NCI-H2081 (cell line): ENCODE data around the gene SP110.
"Not testable (repeated sequence)": the region's sequence is repeated elsewhere in the genome, so short reads cannot be mapped to it uniquely, and the experiment has no call there.

Experiments
- DNase-seq, 2 experiments: peaks; one replicate each; lab custom pipeline; 2025; lab: John Stamatoyannopoulos, UW

Gene SP110

GRCh38 chr2:230219419-230220331, at the start of gene SP110:
TSS of gene SP110 (minus strand) at chr2:230219984. CDS start at chr2:230216927, 3,057 bp downstream.
- peak in 1 of 2 experiments; percentile 7 for DNase-seq

DNA sequence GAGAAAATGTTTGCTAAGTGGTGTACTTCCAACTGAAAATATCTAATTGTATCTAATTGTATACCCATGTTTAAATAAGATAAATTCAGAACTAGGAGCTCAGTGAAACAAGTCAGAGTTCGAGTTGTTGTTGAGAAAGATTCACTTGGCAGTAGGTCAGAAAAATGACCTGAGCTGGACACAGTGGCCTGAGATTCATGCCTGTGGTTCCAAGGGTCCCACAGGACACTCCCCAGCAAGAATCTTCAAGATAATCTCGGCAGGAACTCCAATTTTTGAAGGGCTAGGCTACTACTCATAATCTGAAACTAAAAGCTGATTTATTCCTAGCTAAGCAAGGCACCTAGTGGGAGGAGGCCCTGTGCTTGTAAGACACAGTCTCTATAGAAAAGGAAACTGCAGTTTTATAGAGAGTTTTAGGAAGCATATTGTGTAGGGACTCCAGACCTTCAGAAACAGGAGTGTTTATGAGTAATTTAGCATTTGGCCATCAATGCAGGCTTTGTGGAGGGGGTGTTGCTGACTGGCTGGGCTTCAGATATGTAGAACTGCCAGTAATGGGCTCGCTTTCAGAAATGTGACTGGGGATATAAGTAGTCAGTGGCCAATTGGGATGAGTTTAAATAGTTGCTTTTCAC, 48.9 kb upstream of the SP110 start:
- DNase-seq: no peak

DNA sequence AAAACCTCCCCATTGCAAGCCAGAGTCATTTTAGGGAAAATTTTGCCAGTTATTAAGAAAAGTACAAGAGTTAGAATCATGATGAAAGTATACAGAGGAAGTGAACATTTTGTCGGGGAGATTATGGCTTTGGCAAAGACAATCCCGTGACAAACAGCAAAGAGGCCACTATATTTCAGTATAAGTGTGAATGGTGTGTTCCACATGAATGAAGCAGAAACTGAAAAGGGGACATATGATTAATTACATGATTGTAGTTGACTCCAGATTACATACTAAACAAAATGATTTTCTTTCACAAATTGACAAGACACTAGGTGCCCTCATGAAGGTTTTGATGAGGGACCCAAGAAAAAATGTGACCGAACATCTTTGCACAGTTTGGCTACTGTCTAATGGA, 47.8 kb upstream of the SP110 start:
- no peak for DNase-seq

DNA sequence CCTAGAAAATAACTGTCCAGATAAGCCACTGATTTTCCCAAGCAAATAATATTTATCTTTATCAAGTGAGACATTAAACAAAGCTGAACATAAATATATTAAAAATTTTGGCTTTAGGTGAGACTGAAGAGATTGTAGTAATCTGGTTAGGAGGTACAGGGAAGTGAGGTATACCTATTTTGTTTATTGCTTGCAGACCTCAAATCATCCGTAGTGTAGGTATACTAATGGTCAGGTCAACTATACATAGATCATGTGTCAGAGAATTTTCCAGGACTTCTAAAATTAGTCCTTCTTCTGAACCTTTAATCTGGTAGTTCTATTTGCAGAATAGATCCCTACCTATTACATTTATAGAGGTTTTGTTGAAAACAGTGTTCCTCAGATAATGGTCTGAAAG, 47.3 kb upstream of the SP110 start:
- DNase-seq: no peak

DNA sequence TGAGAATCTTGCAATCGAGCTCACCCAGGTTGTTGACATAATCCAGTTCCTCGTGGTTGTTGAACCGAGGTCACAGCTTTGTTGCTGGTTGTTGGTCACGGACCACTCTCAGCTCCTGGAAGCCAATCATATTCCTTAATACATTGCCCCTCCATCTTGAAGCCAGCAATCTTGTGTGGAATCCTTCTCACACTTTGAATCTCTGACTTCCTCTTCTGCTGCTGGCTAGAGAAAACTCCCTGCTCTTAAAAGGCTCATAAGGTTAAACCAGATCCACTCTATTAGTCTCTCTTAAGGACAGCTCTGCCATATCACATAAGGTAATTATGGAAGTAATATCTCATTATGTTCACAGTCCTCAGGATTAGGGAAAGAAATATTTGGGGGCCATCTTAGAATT, 46.9 kb upstream of the SP110 start:
- DNase-seq: no peak

- DNase-seq: not testable (repeated sequence)
Measured at GRCh38 chr2:230264945-230265344, 45.2 kb upstream of the SP110 start.

- DNase-seq: no peak
Measured at GRCh38 chr2:230262246-230262645, 42.5 kb upstream of the SP110 start.

GRCh38 chr2:230258483-230258882, 38.7 kb upstream of the SP110 start:
- DNase-seq: no peak

- no peak for DNase-seq
Measured at GRCh38 chr2:230256733-230257332, 37.0 kb upstream of the SP110 start.

- no peak for DNase-seq
Measured at GRCh38 chr2:230254152-230254881, 34.5 kb upstream of the SP110 start.

DNA sequence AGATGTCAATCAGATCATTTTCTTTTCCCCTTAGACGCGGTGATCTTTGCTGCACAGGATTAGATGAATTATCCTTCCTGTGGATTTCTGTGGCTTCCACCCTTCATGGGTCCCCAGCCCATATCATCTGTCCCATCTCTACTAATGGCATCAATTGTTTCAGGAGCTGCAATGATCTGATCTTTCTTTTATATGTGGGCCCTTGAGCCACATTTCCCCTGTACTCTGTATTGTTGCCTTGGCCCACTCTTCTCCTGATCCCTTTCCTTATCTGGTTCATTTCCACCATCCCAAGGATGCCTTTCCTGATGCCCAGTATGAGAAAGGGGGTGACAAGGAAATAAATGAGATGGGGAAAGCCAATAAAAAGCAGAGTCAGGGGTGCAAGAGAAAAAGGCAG, 30.4 kb upstream of the SP110 start:
- no peak for DNase-seq

DNA sequence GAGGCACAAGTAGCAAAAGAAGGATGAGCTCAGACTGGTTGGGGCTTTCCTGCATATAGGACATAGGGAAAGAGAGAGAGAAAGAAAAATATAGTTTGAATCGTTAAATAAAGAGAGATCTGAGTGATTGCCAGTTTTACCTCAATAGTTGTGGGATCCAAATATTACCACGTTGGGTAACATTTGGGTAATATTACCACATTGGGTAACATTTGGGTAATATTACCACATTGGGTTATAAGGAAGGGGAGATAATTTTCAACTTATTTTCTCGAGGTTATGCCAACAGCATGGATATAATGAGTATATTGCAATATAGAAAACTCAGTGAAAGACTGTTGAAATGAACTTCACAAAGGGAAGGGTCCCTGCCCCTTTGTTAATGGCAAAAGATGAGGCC, 26.4 kb upstream of the SP110 start:
- DNase-seq: no peak

DNA sequence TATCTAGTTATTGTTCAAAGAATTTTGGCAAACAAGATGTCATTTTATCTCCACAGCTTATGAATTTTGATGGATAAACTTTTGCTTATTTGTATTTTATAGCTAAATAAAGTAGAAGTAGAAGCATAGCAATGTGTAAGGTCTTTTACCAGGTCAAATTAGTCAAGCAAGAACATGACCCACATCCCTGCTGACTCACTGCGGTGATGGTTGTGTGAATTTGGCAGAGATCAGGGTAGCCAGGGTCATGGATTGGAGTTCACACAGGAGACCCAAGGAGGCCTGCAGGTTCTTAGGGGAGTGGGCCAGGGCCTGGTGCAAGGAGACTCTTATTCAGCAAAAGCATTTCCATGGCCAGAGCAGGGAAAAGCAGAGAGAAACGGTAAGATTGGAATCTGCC, 24.4 kb upstream of the SP110 start:
- no peak for DNase-seq

DNA sequence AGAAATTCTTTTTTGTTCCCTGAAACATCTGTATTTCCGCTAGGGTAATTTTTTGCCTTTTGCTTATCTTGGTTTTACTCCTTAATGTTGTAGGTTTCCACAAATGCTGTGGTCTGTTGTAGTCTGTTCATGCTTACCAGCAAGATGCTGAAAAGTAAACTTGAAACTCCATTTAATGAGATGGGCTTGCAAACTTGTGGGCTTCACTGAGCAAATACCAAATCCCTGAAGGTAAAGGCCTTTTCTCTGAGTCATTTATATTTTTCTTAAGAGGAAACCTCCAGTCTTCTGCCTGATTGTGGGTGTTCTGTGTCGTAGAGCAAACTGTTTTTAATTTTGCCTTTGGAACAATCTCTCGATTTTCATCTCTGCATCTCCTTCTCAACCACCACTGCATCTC, 15.1 kb upstream of the SP110 start:
- DNase-seq: no peak

DNA sequence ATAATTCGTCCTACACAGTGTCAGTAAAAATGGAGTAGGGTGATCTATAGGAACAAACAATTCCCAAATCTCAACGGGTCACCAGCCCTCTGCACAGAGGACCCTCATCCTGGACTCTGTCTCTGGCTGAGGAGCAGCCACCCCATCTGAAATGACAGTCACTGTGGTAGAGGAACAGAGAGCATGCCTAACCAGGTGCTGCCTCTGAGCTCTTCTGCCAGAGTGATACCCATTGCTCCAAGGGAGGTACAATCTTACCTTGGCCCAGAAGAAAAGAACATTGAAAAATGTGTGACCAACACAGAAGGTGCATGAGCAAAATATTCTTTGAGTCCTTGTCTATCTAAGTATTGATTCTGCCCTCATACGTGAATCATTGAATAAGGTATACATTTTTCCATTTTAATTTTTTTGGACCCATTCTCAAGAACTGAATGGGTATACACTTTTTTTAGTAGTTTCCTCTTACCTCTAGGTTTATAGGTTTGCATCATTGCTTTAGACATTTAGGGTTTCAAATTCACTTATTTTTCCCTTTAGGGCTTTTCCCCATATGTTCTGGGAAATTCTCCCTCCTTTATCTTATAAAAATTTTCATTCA, 14.4 kb upstream of the SP110 start:
- DNase-seq: no peak

GRCh38 chr2:230231251-230231650, 11.5 kb upstream of the SP110 start:
- DNase-seq: no peak

- no peak for DNase-seq
Measured at GRCh38 chr2:230230496-230231200, 10.9 kb upstream of the SP110 start.

DNA sequence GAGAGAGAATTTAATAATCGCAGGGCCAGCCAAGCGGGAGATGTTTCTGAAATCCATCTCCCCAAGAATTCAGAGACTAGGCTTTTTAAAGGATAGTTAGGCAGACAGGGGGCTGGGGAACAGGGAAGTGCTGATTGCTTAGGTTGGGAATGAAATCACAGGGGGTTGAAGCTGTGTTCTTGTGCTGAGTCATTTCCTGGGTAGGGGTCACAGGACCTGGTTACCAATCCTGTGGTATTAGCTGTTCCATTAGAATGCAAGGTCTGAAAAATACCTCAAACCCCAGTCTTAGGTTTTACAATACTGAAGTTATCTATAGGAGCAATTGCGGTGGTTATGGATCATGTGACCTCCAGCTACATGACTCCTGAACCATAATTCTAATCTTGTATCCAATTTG, 10.3 kb upstream of the SP110 start:
- no peak for DNase-seq

GRCh38 chr2:230227216-230227615, 7.4 kb upstream of the SP110 start:
- DNase-seq: no peak

DNA sequence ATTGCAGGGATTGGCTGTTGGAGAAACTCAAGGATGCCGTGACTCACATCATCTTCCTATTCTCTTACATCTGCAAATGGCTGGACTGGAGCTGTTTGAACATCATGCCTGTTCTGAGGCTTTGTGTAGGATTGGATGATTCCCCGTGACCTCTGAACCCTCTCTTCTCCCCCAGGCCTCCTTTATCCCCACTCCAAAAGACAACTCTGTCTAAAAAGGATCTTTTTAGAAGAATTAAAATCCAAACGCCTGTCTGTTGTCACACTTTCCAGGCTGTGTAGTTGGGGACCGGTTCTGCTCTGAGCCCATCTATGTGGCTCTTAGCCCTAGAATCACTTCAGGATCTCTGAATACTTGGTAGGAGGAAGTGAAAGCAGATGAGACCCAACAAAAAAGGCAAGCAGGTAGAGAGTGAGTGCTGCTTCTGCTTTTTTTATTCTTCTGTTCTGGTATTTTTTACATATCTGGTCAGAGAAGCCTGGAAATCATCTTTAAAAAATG, 6.3 kb upstream of the SP110 start:
- no peak for DNase-seq

DNA sequence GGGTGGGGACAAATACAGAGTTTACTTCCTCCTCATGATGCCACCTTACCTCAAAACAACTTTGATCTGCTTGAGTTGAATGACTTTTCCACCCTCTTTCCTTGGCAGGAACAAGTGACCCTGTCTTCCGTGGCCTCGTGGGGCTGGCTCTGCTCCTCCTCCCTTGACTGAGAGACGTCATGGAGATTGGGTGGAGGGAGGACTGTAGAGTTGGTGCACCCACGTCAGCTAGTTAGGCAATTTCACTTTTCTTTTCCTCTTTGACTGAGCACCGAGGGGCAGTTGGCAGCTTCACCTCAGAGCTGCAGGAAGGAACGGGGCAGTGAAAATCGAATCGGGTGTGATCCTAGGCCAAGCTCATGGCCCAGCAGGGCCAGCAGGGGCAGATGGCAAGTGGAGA, 5.7 kb upstream of the SP110 start, which contains the start of gene SP140:
TSS of gene SP140 (plus strand) at position 251 of the 400 bp plus-strand sequence. CDS start at position 360, 109 bp downstream.
- no peak for DNase-seq
